Nephron (organoid): ENCODE data around the gene LINS1.

Experiments used
- H3K27ac Mint-ChIP-seq, 3 experiments: 2 replicates each; pipeline ENCODE4 v1.8.0; 2020; ENCODE audit warnings: mixed read lengths in 3 of 3, mild to moderate bottlenecking in 2 of 3, moderate library complexity in 1 of 3
- H3K27me3 Mint-ChIP-seq: 2 replicates; pipeline ENCODE4 v1.8.0; 2021; ENCODE audit warnings: low read depth, mild to moderate bottlenecking, moderate library complexity, mixed read lengths
- H3K36me3 Mint-ChIP-seq: 2 replicates; pipeline ENCODE4 v1.8.0; 2020; ENCODE audit warnings: low read depth, mixed read lengths
- H3K4me1 Mint-ChIP-seq: 2 replicates; pipeline ENCODE4 v1.8.0; 2020; ENCODE audit warnings: mixed read lengths
- H3K4me3 Mint-ChIP-seq, 3 experiments: 2 replicates each; pipeline ENCODE4 v1.8.0; 2020; ENCODE audit warnings: mild to moderate bottlenecking in 3 of 3, mixed read lengths in 3 of 3, moderate library complexity in 2 of 3
- H3K9me3 Mint-ChIP-seq: 2 replicates; pipeline ENCODE4 v1.8.0; 2020; ENCODE audit warnings: mixed read lengths
- CTCF ChIP-seq, 3 experiments: fragments of 200-600 bp; sonication (generic); IDR thresholded peaks; one replicate each; pipeline ENCODE4 v1.5.0; 2021; ENCODE audit warnings: antibody characterized with exemption in 3 of 3; ENCODE audit not compliant: unreplicated experiment in 3 of 3

LINS1 gene

GRCh38 chr15:100601163-100601562 lies 821 bp downstream of the LINS1 start:
- Mint-ChIP-seq H3K4me3 (no peak overlapping the region), H3K27ac (no peak overlapping the region), H3K9me3 (no peaks in the 10 kb centered on the region), H3K36me3 (peaks cover 14% of the 10 kb centered on the region), H3K27me3 (no peaks in the 10 kb centered on the region), H3K4me1 (peaks cover 21% of the 10 kb centered on the region)
- no peak for TF ChIP-seq CTCF (IDR thresholded peaks at IDR 0.05; ENCODE audit: unreplicated experiment in 3 of 3)

GRCh38 chr15:100598655-100599054 lies 3.3 kb downstream of the LINS1 start:
- peaks cover 11% of the 10 kb centered on the region for H3K4me1 Mint-ChIP-seq
- no peak overlapping the region for H3K4me3 Mint-ChIP-seq
- no peaks in the 10 kb centered on the region for H3K36me3 Mint-ChIP-seq
- no peaks in the 10 kb centered on the region for H3K27me3 Mint-ChIP-seq
- H3K27ac Mint-ChIP-seq = no peak overlapping the region
- no peaks in the 10 kb centered on the region for H3K9me3 Mint-ChIP-seq
- TF ChIP-seq CTCF (IDR thresholded peaks at IDR 0.05; ENCODE audit: unreplicated experiment in 3 of 3) = no peak

- TF ChIP-seq CTCF (IDR thresholded peaks at IDR 0.05; ENCODE audit: unreplicated experiment in 3 of 3) = no peak
- H3K27ac Mint-ChIP-seq = no peak overlapping the region
- peaks cover 4% of the 10 kb centered on the region for H3K4me1 Mint-ChIP-seq
- H3K9me3 Mint-ChIP-seq = no peaks in the 10 kb centered on the region
- no peaks in the 10 kb centered on the region for H3K27me3 Mint-ChIP-seq
- H3K4me3 Mint-ChIP-seq = peak overlapping the region in 1 of 3 experiments; percentile 15
- H3K36me3 Mint-ChIP-seq = peaks cover 2% of the 10 kb centered on the region
Observed at GRCh38 chr15:100597862-100598261, 4.1 kb downstream of the LINS1 start.

GRCh38 chr15:100596792-100597191 lies 5.2 kb downstream of the LINS1 start:
- no peak overlapping the region for H3K4me3 Mint-ChIP-seq
- H3K27ac Mint-ChIP-seq = no peak overlapping the region
- H3K4me1 Mint-ChIP-seq = peaks cover 4% of the 10 kb centered on the region
- peaks cover 6% of the 10 kb centered on the region for H3K9me3 Mint-ChIP-seq
- no peak for TF ChIP-seq CTCF (IDR thresholded peaks at IDR 0.05; ENCODE audit: unreplicated experiment in 3 of 3)
- no peaks in the 10 kb centered on the region for H3K27me3 Mint-ChIP-seq
- H3K36me3 Mint-ChIP-seq = peaks cover 13% of the 10 kb centered on the region

GRCh38 chr15:100595964-100596363 lies 6.0 kb downstream of the LINS1 start:
- TF ChIP-seq CTCF (IDR thresholded peaks at IDR 0.05; ENCODE audit: unreplicated experiment in 3 of 3) = no peak
- H3K27ac Mint-ChIP-seq = no peak overlapping the region

GRCh38 chr15:100593431-100593830 lies 8.6 kb downstream of the LINS1 start:
- peaks cover 33% of the 10 kb centered on the region for H3K36me3 Mint-ChIP-seq
- H3K4me3 Mint-ChIP-seq = no peak overlapping the region
- H3K9me3 Mint-ChIP-seq = peaks cover 20% of the 10 kb centered on the region
- no peak overlapping the region for H3K27ac Mint-ChIP-seq
- no peaks in the 10 kb centered on the region for H3K27me3 Mint-ChIP-seq
- TF ChIP-seq CTCF (IDR thresholded peaks at IDR 0.05; ENCODE audit: unreplicated experiment in 3 of 3) = no peak
- peaks cover 4% of the 10 kb centered on the region for H3K4me1 Mint-ChIP-seq

More at GRCh38 chr15:100595964-100596363, 6.0 kb downstream of the LINS1 start:
- no peaks in the 10 kb centered on the region for H3K27me3 Mint-ChIP-seq
- peaks cover 4% of the 10 kb centered on the region for H3K4me1 Mint-ChIP-seq
- peaks cover 20% of the 10 kb centered on the region for H3K36me3 Mint-ChIP-seq
- peaks cover 10% of the 10 kb centered on the region for H3K9me3 Mint-ChIP-seq
- no peak overlapping the region for H3K4me3 Mint-ChIP-seq
